OCI-LY1 (cell line): ENCODE measurements around the gene IQGAP2.

Source experiments
- EZH2 ChIP-seq: fragments of 200-600 bp; sonication (generic), shearing (Covaris generic); IDR thresholded peaks from 2 replicates; pipeline ENCODE4 v1.8.0; 2017; ENCODE audit warnings: borderline replicate concordance, mixed run types, mild to moderate bottlenecking, antibody characterized with exemption, low read length, moderate library complexity, mixed read lengths
- TF ChIP-seq, protein P1 (sequence below): fragments of 200-600 bp; sonication (generic), shearing (Covaris generic); IDR thresholded peaks from 2 replicates; pipeline ENCODE4 v1.5.1; 2017; ENCODE audit warnings: mild to moderate bottlenecking, antibody characterized with exemption, low read length, moderate library complexity, mixed read lengths

GRCh38 chr5:76592692-76593091 lies 189.6 kb downstream of the IQGAP2 start:
- TF ChIP-seq, protein P1, sequence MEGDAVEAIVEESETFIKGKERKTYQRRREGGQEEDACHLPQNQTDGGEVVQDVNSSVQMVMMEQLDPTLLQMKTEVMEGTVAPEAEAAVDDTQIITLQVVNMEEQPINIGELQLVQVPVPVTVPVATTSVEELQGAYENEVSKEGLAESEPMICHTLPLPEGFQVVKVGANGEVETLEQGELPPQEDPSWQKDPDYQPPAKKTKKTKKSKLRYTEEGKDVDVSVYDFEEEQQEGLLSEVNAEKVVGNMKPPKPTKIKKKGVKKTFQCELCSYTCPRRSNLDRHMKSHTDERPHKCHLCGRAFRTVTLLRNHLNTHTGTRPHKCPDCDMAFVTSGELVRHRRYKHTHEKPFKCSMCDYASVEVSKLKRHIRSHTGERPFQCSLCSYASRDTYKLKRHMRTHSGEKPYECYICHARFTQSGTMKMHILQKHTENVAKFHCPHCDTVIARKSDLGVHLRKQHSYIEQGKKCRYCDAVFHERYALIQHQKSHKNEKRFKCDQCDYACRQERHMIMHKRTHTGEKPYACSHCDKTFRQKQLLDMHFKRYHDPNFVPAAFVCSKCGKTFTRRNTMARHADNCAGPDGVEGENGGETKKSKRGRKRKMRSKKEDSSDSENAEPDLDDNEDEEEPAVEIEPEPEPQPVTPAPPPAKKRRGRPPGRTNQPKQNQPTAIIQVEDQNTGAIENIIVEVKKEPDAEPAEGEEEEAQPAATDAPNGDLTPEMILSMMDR = no peak
- no peak for TF ChIP-seq EZH2
